GM19372 (cell line): ENCODE measurements around the gene ZFHX3.

Experiments used
- ATAC-seq: cut with Tn5 transposase; IDR thresholded peaks from one replicate; pipeline ENCODE4 v1.9.1; 2021; ENCODE audit warnings: mild to moderate bottlenecking, low read depth, moderate library complexity; ENCODE audit not compliant: unreplicated experiment

ZFHX3 gene

GRCh38 chr16:72787130-72787513, 260.8 kb downstream of the ZFHX3 start:
- no peak for ATAC-seq

GRCh38 chr16:72786606-72787005, 261.3 kb downstream of the ZFHX3 start:
- ATAC-seq = no peak

GRCh38 chr16:72785886-72786285, 262.0 kb downstream of the ZFHX3 start:
- no peak for ATAC-seq

- ATAC-seq = no peak
These were observed 262.8 kb downstream of the ZFHX3 start for GRCh38 chr16:72785171-72785570.

- ATAC-seq = no peak
These were observed 264.1 kb downstream of the ZFHX3 start for GRCh38 chr16:72783716-72784318.

GRCh38 chr16:72769876-72770275, 278.1 kb downstream of the ZFHX3 start:
- ATAC-seq = no peak

- ATAC-seq = no peak
These were observed 279.3 kb downstream of the ZFHX3 start for GRCh38 chr16:72768591-72768990.

- ATAC-seq = no peak
These were observed 281.4 kb downstream of the ZFHX3 start for GRCh38 chr16:72766506-72766905.

GRCh38 chr16:72764015-72764654, 283.8 kb downstream of the ZFHX3 start:
- no peak for ATAC-seq

GRCh38 chr16:72760581-72760980, 287.3 kb downstream of the ZFHX3 start:
- ATAC-seq = no peak

- no peak for ATAC-seq
These were observed 294.0 kb downstream of the ZFHX3 start for GRCh38 chr16:72753881-72754280.

- ATAC-seq = no peak
These were observed 295.8 kb downstream of the ZFHX3 start for GRCh38 chr16:72752004-72752695.

- no peak for ATAC-seq
These were observed 296.9 kb downstream of the ZFHX3 start for GRCh38 chr16:72751076-72751475.

GRCh38 chr16:72749091-72749490, 298.8 kb downstream of the ZFHX3 start:
- ATAC-seq = no peak

GRCh38 chr16:72744076-72744793, 303.7 kb downstream of the ZFHX3 start:
- no peak for ATAC-seq

GRCh38 chr16:72743011-72743761, 304.7 kb downstream of the ZFHX3 start:
- peak; percentile 53 for ATAC-seq

- no peak for ATAC-seq
These were observed 307.6 kb downstream of the ZFHX3 start for GRCh38 chr16:72740347-72740746.

- ATAC-seq = no peak
These were observed 308.4 kb downstream of the ZFHX3 start for GRCh38 chr16:72739577-72739976.

- no peak for ATAC-seq
These were observed 311.9 kb downstream of the ZFHX3 start for GRCh38 chr16:72736074-72736473.
